Activated CD4-positive, alpha-beta T cell treated with anti-CD3 and anti-CD28 coated beads, Interleukin-2, Interleukin-4, amounts not matched to agents 100 ng/mL and 50 ng/mL, durations not matched to agents 16 hours and 8 hours (primary cell): Measurements from ENCODE around the gene PLEKHG4B.
"Not testable (repeated sequence)": the region's sequence is repeated elsewhere in the genome, so short reads cannot be mapped to it uniquely, and the experiment has no call there.

Source experiments
- DNase-seq: peaks from one replicate; pipeline ENCODE4 v3.0.0-alpha.2; 2020; ENCODE audit warnings: low spot score

PLEKHG4B gene

GRCh38 chr5:95241-95980 is 3.4 kb downstream of the PLEKHG4B start:
- DNase-seq, result no peak

DNA sequence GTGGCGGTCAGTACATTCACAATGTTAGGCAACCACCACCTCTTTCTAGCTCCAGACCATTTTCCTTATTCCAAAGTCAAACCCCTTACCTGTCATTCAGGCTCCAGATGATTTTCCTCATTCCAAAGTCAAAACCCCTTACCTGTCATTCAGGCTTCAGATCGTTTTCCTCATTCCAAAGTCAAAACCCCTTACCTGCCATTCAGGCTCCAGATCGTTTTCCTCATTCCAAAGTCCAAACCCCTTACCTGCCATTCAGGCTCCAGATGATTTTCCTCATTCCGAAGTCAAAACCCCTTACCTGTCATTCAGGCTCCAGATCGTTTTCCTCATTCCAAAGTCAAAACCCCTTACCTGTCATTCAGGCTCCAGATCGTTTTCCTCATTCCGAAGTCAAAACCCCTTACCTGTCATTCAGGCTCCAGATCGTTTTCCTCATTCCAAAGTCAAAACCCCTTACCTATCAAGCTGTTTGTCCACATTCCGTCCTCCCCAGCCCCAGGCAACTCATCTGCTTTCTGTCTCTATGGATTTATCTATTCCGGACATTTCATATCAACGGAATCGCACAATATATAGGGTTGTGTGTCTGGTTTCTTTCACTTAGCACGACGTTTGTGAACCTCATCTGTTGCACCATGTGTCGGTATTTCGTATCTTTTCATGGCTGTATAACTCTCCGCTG is 5.2 kb downstream of the PLEKHG4B start:
- DNase-seq, result no peak

DNA sequence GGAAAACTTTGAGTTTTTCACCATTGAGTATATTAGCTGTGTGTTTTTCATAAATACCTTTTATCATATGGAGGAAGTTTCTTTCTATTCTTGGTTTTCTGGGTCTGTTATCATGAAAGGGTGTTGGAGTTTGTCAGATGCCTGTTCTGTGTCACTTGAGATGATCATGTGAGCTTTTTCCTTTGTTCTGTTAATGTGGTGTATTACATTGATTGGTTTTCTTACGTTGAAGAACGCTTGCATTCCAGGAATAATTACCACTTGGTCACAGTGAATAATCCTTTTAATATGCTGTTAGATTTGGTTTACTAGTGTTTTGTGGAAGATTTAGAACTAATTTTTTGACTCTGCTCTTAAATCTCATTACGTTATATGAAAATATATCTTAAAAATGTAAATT is 7.8 kb downstream of the PLEKHG4B start:
- DNase-seq, result no peak

DNA sequence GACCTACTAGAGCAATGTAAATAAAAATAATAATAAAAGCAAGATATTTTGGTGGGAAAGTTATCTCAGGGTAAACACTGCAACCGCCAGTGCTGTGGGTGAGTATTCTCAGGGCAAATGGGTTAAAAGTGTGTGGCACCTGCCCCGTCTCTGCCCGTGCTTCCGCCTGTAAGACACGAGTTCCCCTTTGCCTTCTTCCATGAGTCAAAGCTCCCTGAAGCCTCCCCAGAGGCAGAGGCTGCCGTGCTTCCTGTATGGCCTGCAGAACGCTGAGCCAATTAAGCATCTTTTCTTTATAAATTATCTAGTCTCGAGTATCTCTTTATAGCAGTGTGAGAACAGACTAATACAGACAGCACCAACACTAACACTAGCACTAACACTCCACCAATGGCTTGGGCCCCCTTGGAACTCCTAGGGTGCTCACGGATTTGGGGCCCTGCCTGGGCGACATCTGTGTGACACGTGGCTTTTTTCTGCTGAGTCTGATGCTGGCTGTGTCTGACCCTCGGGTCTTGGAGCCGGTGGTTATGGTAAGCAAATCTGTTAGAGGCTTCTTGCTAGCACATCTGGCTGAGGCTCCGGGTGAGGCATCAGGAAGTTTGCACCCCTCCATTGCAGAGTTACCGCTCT is 10.6 kb downstream of the PLEKHG4B start:
- DNase-seq, result no peak

GRCh38 chr5:104106-104505 is 12.1 kb downstream of the PLEKHG4B start:
- not testable (repeated sequence) for DNase-seq

GRCh38 chr5:104778-105296 is 12.9 kb downstream of the PLEKHG4B start:
- DNase-seq, result no peak

- DNase-seq, result no peak
These were observed 13.6 kb downstream of the PLEKHG4B start for GRCh38 chr5:105504-106070.

GRCh38 chr5:106587-106986 is 14.6 kb downstream of the PLEKHG4B start:
- no peak for DNase-seq

DNA sequence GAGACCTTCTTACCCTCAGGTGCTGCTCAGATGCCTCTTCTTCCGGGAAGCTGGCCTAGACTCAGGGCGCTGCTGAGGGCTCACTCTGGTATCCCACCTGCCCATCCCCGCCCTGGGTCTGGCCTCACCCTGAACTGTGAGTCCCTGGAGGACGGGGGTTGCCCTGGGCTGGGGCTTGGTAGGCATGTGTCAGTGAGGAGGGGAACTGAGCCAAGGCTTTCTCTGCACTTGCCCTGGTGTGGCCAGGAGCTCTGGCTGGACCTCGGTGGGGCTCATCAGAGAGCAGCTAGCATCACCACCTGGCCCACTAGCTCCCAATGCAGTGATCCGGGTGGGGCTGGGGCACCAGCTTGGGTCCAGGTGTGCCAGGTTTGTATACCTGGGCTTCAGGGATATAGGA is 15.6 kb downstream of the PLEKHG4B start:
- no peak for DNase-seq

DNA sequence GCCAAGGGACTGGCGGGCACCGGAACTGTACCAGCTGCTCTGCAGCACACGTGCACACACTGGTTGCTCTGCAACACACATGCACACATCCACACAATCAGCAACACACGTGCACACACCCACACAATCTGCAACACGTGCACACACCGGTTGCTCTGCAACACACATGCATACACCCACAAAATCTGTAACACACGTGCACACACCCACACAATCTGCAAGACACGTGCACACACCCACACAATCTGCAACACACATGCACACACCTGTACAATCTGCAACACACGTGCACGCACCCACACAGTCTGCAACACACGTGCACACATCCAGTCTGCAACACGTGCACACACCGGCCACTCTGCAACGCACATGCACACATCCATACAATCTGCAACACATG is 17.9 kb downstream of the PLEKHG4B start:
- no peak for DNase-seq

GRCh38 chr5:110270-110888 is 18.4 kb downstream of the PLEKHG4B start:
- no peak for DNase-seq

- DNase-seq, result no peak
These were observed 19.2 kb downstream of the PLEKHG4B start for GRCh38 chr5:111171-111570.

GRCh38 chr5:119486-120097 is 27.6 kb downstream of the PLEKHG4B start:
- DNase-seq, result no peak

DNA sequence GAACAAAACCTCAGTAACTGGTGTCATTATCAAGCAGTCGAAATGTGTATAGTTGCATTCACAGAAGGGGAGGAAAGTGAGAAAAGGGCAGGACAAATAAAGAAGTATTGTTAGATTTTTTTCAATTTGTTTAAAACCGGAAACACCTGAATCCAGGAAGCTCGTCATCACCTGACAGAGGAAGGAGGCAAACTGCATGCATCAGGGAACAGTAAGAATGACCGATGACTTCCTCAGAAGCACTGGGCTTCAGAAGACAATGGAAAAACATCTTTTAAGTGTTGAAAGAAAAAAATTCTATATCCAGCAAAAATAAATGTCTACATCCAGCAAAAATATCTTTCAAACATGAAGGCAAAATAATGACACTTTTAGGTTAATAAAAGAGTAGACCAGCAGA is 29.5 kb downstream of the PLEKHG4B start:
- no peak for DNase-seq

DNA sequence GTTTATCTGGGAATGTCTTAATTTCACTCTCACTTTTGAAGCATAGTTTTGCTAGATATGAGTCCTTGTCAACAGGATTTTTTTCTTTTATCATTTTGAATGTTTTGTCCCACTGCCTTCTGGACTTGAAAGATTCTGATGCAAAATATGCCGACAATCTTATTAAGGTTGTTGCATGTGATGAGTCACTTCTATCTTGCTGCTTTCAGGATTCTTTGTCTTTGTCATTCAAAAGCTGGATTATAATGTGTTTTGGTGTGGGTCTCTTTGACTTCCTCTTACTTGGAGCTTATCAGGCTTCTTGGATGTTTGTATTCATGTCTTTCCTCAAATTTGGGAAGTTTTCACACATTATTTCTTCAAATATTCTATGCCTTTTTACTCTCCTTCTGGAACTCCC is 33.8 kb downstream of the PLEKHG4B start:
- no peak for DNase-seq

- no peak for DNase-seq
These were observed 34.8 kb downstream of the PLEKHG4B start for GRCh38 chr5:126806-127205.

DNA sequence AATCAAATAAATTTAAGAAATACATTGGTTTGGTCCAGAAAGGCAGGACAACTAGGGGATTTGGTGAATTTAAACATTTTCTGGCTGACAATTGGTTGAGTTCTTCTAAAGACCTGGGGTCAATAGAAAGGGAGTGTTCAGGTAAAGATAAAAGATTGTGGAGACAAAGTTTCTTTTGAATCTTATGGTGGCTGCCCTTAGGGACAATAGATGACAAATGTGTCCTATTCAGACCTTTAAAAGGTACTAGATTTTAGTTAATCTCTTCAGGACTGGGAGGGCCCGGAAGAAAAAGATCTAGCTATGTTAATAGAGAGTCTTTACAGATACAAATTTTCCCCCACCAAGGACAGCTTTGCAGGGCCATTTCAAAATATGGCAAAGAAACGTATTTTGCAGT is 35.9 kb downstream of the PLEKHG4B start:
- no peak for DNase-seq

- DNase-seq, result no peak
These were observed 36.5 kb downstream of the PLEKHG4B start for GRCh38 chr5:128446-128845.

DNA sequence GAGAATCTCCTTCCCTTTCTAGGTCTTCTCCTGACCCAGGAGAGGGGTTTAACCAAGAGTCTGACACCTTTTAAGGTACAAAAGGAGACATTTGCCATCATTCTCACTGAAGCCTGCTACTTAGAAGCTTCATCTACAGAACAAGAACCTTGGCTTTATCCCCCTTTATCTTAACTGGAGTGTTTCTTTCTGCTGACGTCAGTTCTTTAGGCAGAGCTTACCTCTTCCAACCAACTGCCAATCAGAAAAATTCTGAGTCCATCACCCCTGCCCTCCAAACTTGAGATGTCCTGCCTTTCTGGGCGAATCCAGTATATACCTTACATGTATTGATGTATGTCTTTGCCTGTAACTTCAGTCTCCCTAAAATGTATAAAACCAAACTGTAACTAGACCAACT is 37.2 kb downstream of the PLEKHG4B start:
- no peak for DNase-seq

DNA sequence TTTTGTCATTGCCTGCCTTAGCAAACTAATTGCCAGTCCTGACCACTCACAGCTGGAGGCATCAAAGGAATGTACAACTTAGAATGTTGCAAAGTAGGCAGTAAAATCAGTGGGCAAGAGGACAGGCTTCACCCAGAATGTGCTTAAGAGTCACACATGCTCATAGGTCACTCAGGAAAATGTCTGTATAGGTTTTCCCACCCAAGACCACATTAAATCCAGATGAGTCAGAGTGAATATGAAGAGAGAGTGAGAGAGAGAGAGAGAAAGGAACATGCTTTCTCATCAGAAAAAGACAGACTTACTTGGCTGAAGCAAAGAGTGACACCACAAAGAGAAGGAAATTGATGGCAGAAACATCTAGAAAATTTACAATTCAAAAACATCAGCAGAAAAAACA is 37.9 kb downstream of the PLEKHG4B start:
- DNase-seq, result no peak

DNA sequence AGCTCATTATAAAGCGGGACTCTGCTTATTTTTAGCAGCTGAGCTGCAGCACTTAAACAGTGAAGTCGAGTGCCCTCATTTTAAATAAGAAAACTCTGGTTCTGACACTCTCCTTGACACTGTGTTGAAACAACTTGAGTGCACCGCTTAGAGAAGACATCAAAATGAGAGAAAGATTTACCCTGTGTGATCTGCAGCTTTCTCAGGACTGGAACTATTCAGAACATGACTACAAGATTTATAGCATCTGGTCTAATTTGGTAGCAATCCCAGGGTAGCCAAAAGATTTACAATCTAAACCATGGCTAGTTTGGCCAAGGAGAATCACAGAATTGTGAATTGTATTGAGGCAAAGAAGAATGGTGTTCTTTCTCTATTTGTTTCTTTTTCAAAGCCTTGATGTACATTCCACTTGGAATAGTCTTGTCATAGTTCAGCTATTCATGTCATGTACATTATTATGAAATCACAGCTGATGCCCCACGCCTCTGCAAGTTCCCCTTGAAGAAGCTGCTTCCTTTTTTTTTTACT is 38.7 kb downstream of the PLEKHG4B start:
- no peak for DNase-seq

DNA sequence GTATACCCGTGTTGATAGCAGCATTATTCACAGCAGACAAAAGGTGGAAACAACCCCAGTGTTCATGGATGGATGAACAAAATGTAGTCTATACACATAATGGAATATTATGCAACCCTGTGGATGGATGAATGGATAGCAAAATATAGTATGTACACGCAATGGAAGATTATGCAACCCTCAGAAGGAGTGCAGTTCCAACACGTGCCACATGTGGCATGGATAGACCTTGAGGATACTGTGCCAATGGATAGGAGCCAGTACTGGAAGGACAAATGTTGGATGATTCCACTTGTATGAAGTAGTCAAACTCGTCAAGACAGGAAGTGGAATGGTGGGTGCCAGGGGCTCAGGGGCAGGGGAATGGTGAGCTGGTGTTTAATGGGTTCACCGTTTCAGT is 44.9 kb downstream of the PLEKHG4B start:
- DNase-seq, result no peak
